Stimulated activated effector memory CD8-positive, alpha-beta T cell treated with anti-CD3 and anti-CD28 coated beads, Interleukin-12 subunit alpha, Interleukin-12 subunit beta, amount 100 ng/mL, for 72 hours (primary cell): Measurements from ENCODE around the gene PHLPP1.

Experiments used
- ATAC-seq: fragments of 150-1000 bp; cut with Tn5 transposase; 2 replicates; pipeline ENCODE4 v1.10.0; 2021
- DNase-seq, 2 donors: peaks; one replicate each; pipeline ENCODE4 v3.0.0; 2021 to 2022; ENCODE audit warnings: low spot score in 2 of 2
- H3K27ac Mint-ChIP-seq: one replicate; pipeline ENCODE4 v1.8.0; 2022; ENCODE audit warnings: mild to moderate bottlenecking, mixed read lengths
- H3K36me3 Mint-ChIP-seq: one replicate; pipeline ENCODE4 v1.8.0; 2022; ENCODE audit warnings: mild to moderate bottlenecking, mixed read lengths
- H3K4me1 Mint-ChIP-seq: one replicate; pipeline ENCODE4 v1.8.0; 2022; ENCODE audit warnings: mixed read lengths
- H3K4me3 Mint-ChIP-seq: one replicate; pipeline ENCODE4 v1.8.0; 2022; ENCODE audit warnings: mild to moderate bottlenecking, mixed read lengths
- H3K9me3 Mint-ChIP-seq: one replicate; pipeline ENCODE4 v1.8.0; 2022; ENCODE audit warnings: mixed read lengths

Gene PHLPP1

GRCh38 chr18:63028380-63028779 is 313.0 kb downstream of the PHLPP1 start:
- H3K4me3 Mint-ChIP-seq: no peak overlapping the region
- no peak for ATAC-seq
- no peak overlapping the region for H3K27ac Mint-ChIP-seq
- no peaks in the 10 kb centered on the region for H3K4me1 Mint-ChIP-seq
- no peak for DNase-seq
- no peaks in the 10 kb centered on the region for H3K36me3 Mint-ChIP-seq
- peaks cover 2% of the 10 kb centered on the region for H3K9me3 Mint-ChIP-seq
